HG02938 (cell line): ENCODE results near the gene DMAC2.
"Not testable (repeated sequence)": the region's sequence is repeated elsewhere in the genome, so short reads cannot be mapped to it uniquely, and the experiment has no call there.

Experiments used
- ATAC-seq: cut with Tn5 transposase; IDR thresholded peaks from one replicate; pipeline ENCODE4 v1.9.1; 2021; ENCODE audit warnings: mild to moderate bottlenecking, moderate library complexity; ENCODE audit not compliant: unreplicated experiment

DMAC2 gene

DNA sequence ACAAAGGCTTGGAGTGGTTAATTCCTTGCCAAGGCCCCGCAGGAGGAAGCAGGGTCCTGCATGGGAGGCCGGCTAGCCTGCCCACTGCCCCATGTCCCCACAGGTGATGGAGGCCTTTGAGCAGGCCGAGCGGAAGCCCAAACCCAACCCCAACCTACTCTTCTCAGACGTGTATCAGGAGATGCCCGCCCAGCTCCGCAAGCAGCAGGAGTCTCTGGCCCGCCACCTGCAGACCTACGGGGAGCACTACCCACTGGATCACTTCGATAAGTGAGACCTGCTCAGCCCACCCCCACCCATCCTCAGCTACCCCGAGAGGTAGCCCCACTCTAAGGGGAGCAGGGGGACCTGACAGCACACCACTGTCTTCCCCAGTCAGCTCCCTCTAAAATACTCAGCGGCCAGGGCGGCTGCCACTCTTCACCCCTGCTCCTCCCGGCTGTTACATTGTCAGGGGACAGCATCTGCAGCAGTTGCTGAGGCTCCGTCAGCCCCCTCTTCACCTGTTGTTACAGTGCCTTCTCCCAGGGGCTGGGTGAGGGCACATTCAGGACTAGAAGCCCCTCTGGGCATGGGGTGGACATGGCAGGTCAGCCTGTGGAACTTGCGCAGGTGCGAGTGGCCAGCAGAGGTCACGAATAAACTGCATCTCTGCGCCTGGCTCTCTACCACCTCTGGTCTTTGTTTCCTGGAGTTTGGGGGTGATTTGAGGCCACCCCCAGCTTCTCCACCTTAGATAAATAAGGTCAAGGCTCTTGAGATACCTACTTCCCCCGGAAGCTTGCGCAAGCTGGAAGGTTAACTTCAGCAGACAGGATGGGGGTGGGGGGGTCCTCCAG, 15.2 kb downstream of the DMAC2 start:
- ATAC-seq, result no peak

DNA sequence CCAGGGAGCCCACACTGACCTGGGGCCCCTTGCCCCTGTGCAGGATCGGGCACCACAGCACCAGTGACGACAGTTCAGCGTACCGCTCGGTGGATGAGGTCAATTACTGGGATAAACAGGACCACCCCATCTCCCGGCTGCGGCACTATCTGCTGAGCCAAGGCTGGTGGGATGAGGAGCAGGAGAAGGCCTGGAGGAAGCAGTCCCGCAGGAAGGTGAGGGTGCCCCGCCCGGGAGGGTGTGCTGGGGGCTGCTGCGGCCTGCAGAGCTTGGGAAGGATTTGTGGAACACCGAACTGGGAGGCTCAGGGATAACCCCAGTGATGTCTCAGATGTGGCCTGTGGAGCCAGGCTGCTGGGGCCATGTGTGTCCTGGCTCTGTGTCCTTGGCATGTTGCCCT, 16.8 kb downstream of the DMAC2 start:
- ATAC-seq, result no peak

- no peak for ATAC-seq
These were observed 17.3 kb downstream of the DMAC2 start for GRCh38 chr19:41422456-41422855.

DNA sequence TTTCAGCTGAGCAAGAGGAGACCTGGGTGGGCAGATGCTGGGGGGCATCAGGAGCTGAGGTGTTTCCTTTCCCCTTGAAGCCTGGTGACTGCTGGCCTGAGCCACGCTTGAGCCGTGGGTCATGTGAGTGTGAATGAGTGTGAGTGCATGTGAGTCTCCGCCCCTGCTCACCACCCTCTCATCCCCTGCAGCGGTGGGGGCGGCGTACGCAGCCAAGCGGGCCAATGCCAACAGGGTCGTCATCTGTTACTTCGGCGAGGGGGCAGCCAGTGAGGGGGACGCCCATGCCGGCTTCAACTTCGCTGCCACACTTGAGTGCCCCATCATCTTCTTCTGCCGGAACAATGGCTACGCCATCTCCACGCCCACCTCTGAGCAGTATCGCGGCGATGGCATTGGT, 17.7 kb downstream of the DMAC2 start:
- no peak for ATAC-seq

DNA sequence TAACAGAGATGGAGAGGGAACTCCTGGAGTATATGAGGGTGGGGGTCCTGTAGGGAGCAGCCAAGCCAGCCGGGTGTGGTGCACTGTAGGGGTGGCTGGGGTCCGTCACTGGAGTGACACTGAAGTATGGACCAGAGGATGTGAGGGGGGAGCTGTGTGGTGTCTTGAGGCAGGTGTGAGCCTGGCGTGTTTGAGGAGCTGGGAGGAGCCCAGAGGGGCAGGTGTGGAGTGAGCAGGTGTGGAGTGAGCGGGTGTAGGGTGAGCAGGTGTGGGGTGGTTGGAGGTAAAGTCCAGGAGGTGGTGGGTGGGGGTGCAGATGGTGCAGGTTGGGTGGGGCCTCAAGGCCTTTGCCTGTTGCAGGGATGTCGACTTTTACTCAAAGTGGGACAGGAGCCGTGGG, 18.4 kb downstream of the DMAC2 start:
- no peak for ATAC-seq

GRCh38 chr19:41420101-41420880, 19.4 kb downstream of the DMAC2 start:
- no peak for ATAC-seq

- no peak for ATAC-seq
These were observed 23.5 kb downstream of the DMAC2 start for GRCh38 chr19:41416194-41416674.

DNA sequence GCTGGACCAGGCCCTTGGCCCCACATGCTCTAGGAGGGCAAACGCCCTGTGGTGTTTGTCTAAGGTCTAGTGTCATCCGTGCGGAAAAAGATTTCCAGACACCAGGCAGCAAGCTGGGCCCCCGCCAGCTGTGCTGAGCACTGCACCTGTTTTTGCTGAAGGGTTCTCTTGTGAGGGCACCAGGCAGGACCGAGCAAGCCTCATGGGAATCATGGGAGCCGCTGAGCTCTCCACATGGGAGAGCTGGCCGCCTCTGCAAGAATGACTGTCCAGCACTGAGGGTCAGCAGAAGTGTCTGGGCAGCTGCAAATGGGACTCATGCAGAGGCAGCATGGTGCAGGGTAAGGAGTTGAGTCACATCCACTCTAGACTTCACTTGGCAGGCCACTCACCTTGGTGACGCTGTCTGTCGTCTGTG, 24.5 kb downstream of the DMAC2 start:
- no peak for ATAC-seq

DNA sequence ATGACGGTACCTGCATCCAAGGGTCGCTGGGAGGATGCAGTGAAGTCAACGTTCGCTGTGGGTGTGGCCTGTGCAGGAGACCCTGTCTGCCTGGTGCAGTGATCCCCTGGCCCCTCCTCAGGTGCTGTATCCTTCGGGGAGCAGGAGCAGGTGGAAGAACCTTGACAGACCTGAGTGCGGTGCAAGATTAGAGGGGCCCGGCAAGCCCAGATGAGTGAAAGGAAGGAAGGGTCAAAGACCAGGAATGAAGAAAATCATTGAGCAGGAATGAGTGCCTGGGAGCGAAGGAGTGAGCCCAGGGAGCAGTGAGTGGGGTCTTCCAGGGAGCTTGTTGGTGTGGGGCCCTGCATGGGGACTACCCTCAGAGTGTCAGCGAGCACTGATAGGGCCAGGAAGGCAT, 25.3 kb downstream of the DMAC2 start:
- ATAC-seq, result no peak

DNA sequence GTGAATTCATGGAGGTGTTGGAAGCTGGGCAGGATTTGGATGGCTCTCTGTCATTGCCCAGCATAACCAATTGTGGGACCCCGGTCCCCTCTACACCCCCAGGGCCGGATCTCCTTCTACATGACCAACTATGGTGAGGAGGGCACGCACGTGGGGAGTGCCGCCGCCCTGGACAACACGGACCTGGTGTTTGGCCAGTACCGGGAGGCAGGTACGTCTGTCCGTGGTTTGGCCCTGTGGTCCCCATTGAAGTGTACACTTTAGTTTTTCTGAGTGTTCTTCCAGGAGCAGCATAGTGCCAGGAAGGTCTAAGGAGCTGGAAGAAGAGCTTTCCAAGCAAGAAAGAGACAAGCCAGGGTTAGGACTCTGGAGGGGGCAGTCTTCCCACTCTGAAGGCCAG, 25.8 kb downstream of the DMAC2 start:
- ATAC-seq, result no peak

GRCh38 chr19:41412953-41413352, 26.8 kb downstream of the DMAC2 start:
- ATAC-seq, result no peak

DNA sequence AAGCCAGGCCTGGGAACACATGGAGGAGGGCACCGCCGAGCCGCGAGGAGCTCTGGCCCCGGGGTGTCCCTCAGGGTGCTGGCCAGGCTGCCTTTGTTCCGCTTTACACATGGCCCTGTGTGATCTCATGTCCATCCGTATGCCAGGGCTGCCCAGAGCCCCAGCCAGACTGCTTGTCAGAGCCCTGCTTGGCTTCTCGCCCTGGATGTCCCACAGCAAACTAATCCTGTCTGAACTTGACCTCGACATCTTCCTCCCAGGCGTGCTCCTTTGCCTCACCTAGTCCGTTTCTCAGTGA, 27.8 kb downstream of the DMAC2 start:
- no peak for ATAC-seq

DNA sequence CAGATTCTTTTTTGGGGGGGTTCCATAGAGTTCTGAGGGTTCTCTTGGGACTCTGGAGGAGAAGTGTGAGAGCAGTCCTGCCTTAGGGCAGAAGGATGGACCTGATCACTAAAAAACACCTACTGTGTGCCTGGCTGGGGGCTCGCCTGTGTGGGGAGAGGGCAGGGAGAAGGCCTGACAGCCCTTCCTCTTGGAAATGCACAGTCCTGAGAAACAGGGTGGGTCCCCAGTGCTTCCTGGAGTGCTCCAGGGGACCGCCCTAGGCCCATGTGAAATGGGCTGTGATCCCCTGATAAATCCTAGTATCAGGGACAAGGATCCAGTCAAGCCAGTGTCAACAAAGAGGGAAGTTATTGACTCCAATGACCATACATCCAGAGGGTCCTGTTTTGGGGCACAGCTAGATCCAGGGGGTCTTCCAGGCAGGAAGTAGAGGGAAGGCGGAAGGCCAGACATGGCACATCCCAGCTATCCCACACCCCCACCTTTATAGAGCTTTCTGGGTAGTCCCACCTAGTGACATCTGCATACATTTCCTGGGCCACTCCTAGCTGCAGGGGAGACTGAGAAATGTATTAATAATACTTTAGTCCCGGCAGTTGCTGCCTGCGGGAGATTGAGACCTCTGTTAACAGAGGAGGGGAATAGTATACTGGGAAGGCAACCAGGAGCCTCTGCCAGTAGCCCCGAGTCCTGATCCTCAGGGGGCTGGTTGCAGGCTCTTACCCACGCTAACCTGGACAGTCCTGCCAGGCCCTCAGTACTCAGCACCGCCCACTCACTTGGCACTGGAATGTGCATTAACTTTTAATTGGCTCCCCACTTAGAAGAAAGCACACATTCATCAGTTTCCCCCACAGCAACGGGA, 28.4 kb downstream of the DMAC2 start:
- no peak for ATAC-seq

DNA sequence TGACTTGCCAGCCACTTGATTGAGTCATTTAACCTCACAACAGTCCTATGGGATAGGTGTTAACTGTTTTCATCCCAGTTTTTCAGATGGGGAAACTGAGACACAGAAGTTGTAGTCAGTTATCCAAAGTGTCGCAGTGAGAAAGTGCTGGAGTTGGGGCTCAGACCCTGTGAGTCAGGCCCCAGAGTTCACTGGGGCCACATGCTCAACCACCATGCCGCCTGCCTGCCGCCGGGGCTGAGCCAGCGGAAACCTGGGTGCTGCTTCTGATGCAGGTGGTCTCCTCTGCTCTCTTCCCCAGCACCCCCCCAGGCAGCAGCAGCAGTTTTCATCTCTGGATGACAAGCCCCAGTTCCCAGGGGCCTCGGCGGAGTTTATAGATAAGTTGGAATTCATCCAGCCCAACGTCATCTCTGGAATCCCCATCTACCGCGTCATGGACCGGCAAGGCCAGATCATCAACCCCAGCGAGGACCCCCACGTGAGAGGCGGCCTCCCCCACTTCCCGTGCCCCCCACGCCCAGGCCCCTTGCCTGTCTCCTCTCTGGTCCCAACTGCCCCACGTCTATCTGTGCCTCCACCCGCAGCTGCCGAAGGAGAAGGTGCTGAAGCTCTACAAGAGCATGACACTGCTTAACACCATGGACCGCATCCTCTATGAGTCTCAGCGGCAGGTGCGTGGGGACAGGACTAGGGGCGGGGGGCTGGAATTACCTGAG, 29.2 kb downstream of the DMAC2 start:
- ATAC-seq, result no peak

DNA sequence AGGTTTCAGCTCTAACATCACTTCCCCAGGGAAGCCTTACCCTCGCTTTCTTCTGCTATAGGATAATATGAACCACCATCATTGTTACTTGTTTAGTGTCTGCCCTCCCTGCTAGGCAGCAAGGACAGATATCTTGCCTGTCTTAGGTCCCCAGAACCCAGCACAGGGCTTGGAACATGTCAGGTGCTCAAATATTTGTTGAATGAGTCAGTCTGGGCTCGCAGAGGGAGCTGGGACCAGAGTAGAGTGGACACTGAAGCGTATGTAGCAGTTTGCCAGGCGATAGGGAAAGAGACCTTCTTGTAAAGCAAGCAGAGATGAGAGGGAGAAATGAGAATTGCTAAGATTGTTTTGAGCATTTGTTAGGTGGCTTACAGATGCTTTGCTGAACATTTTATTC, 30.4 kb downstream of the DMAC2 start:
- ATAC-seq, result no peak

GRCh38 chr19:41408846-41409245, 30.9 kb downstream of the DMAC2 start:
- ATAC-seq, result not testable (repeated sequence)

DNA sequence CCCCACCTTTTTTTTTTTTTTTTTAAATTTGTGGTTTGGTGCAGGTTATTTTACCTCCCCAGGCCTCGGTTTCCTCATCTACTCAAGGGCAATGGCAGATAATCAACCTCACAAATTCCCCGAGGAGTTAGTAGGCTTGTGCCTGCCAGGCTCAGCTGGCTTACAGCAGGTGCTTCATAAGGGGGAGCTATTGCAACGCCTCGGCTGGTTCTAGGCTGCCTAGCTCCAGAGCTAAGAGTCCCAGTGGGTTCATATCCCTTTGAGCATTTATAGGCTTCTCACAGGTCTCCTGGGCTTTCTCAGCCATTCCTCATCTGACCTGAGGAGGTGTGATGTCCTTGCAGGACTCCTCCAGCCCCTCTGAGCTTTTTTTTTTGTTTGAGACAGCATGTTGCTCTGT, 31.5 kb downstream of the DMAC2 start:
- no peak for ATAC-seq

DNA sequence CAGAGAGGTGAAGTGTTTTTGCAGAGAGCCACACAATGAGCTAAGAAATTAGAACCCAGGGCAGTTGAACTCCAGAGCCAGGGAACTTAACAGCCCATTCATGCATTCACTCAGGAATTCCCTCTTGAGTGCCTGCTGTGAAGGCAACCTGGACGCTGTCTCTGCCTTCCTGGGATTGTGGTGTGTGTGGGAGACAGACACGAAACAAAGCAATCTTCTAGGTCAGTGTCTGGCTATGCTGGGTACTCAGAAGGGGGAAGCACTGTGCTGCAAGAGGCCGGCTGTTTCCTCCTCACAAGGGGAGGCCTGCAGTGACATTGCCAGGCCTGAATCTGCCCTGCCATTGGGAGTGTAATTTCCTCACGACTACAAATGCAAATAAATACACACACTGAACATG, 32.4 kb downstream of the DMAC2 start:
- no peak for ATAC-seq

GRCh38 chr19:41405776-41406175, 33.9 kb downstream of the DMAC2 start:
- no peak for ATAC-seq

DNA sequence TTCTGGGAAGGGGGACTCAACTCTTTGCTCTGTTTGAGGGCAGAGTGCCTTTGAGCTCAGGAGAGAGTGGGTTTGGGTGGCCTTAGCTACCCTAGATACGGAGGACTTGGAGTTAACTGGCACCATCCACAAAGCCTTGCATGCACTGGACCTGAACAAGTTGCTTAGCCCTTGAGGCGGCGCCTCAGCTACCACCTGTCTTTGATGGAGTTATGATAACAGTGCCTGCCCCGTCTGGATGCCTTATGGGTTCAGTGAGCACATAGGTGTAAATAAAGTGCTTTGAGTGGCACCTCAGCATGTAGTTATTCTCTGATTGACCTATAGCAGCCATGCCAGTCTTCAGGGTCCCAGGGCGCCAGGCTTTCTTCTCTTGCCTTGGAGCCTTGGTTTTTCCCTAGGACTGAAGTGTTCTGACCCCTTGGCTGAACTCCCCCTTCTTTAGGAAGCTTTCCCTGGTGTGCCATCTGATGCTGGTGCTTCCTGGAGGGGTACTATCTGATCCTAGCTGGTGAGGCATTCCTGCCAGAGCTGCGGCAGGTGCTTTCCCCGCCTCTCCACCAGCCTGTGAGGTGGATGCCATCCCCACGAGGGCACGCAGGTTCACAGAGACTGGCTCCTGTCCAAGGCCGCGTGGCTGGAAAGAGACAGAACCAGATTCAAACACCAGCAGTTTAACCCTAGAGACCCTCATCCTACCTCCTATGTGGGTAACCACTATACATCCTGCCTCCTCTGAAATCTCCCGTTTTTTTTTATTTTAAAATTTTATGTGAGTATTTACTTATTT, 36.3 kb downstream of the DMAC2 start:
- ATAC-seq, result no peak
